ENCODE measurements around the gene GCNA.
"Not testable (repeated sequence)": the region's sequence is repeated elsewhere in the genome, so short reads cannot be mapped to it uniquely, and the experiment has no call there.

Gene GCNA

GRCh38 chrX:71653344-71653743, 75.1 kb downstream of the GCNA start:
- Histone ChIP-seq H3K9me3 (replicated peaks; ENCODE audit: low read length) (no peaks in the 10 kb centered on the region), H3K4me1 (ENCODE audit: control insufficient read depth, insufficient read depth, low read length) (no peaks in the 10 kb centered on the region), H3K27me3 (ENCODE audit: control insufficient read depth, insufficient read depth, low read length) (no peaks in the 10 kb centered on the region), H3K36me3 (ENCODE audit: insufficient read depth, low read length) (no peaks in the 10 kb centered on the region), H3K4me3 (ENCODE audit: low read length) (no peak overlapping the region), H3K4me2 (ENCODE audit: low read length) (no peak overlapping the region), H3K9ac (ENCODE audit: low read depth, low read length) (no peak overlapping the region)

- Histone ChIP-seq H3K4me1 (ENCODE audit: control insufficient read depth, insufficient read depth, low read length) (no peaks in the 10 kb centered on the region), H3K4me2 (ENCODE audit: low read length) (no peak overlapping the region), H3K9me3 (replicated peaks; ENCODE audit: low read length) (no peaks in the 10 kb centered on the region), H3K9ac (ENCODE audit: low read depth, low read length) (no peak overlapping the region), H3K27me3 (ENCODE audit: control insufficient read depth, insufficient read depth, low read length) (no peaks in the 10 kb centered on the region), H3K36me3 (ENCODE audit: insufficient read depth, low read length) (no peaks in the 10 kb centered on the region), H3K4me3 (ENCODE audit: low read length) (no peak overlapping the region)
Observed at GRCh38 chrX:71657267-71657666, 79.0 kb downstream of the GCNA start.

- Histone ChIP-seq H3K4me1 (ENCODE audit: control insufficient read depth, insufficient read depth, low read length) (no peaks in the 10 kb centered on the region), H3K4me2 (ENCODE audit: low read length) (no peak overlapping the region)
Observed at GRCh38 chrX:71659342-71659741, 81.1 kb downstream of the GCNA start.

GRCh38 chrX:71659959-71660358, 81.7 kb downstream of the GCNA start:
- Histone ChIP-seq H3K4me3 (ENCODE audit: low read length) (no peak overlapping the region), H3K36me3 (ENCODE audit: insufficient read depth, low read length) (no peaks in the 10 kb centered on the region), H3K9me3 (replicated peaks; ENCODE audit: low read length) (no peaks in the 10 kb centered on the region), H3K27me3 (ENCODE audit: control insufficient read depth, insufficient read depth, low read length) (no peaks in the 10 kb centered on the region), H3K4me2 (ENCODE audit: low read length) (no peak overlapping the region), H3K9ac (ENCODE audit: low read depth, low read length) (no peak overlapping the region), H3K4me1 (ENCODE audit: control insufficient read depth, insufficient read depth, low read length) (no peaks in the 10 kb centered on the region)

More at GRCh38 chrX:71659342-71659741, 81.1 kb downstream of the GCNA start:
- H3K36me3 ChIP-seq (ENCODE audit: insufficient read depth, low read length) = no peaks in the 10 kb centered on the region
- no peaks in the 10 kb centered on the region for H3K27me3 ChIP-seq (ENCODE audit: control insufficient read depth, insufficient read depth, low read length)
- no peaks in the 10 kb centered on the region for H3K9me3 ChIP-seq (replicated peaks; ENCODE audit: low read length)
- no peak overlapping the region for H3K4me3 ChIP-seq (ENCODE audit: low read length)
- H3K9ac ChIP-seq (ENCODE audit: low read depth, low read length) = no peak overlapping the region

- Histone ChIP-seq H3K9ac (ENCODE audit: low read depth, low read length) (no peak overlapping the region), H3K4me3 (ENCODE audit: low read length) (no peak overlapping the region), H3K36me3 (ENCODE audit: insufficient read depth, low read length) (no peaks in the 10 kb centered on the region), H3K4me1 (ENCODE audit: control insufficient read depth, insufficient read depth, low read length) (no peaks in the 10 kb centered on the region), H3K9me3 (replicated peaks; ENCODE audit: low read length) (no peaks in the 10 kb centered on the region), H3K4me2 (ENCODE audit: low read length) (no peak overlapping the region), H3K27me3 (ENCODE audit: control insufficient read depth, insufficient read depth, low read length) (no peaks in the 10 kb centered on the region)
Observed at GRCh38 chrX:71660562-71661416, 82.6 kb downstream of the GCNA start.

GRCh38 chrX:71661919-71662318, 83.7 kb downstream of the GCNA start:
- H3K27me3 ChIP-seq (ENCODE audit: control insufficient read depth, insufficient read depth, low read length) = no peaks in the 10 kb centered on the region

GRCh38 chrX:71662654-71663053, 84.4 kb downstream of the GCNA start:
- not testable (repeated sequence) for H3K9me3 ChIP-seq (replicated peaks; ENCODE audit: low read length)

More at GRCh38 chrX:71661919-71662318, 83.7 kb downstream of the GCNA start:
- H3K36me3 ChIP-seq (ENCODE audit: insufficient read depth, low read length) = no peaks in the 10 kb centered on the region
- H3K4me1 ChIP-seq (ENCODE audit: control insufficient read depth, insufficient read depth, low read length) = no peaks in the 10 kb centered on the region
- H3K9me3 ChIP-seq (replicated peaks; ENCODE audit: low read length) = no peaks in the 10 kb centered on the region
- H3K9ac ChIP-seq (ENCODE audit: low read depth, low read length) = no peak overlapping the region
- H3K4me3 ChIP-seq (ENCODE audit: low read length) = no peak overlapping the region
- H3K4me2 ChIP-seq (ENCODE audit: low read length) = no peak overlapping the region

More at GRCh38 chrX:71662654-71663053, 84.4 kb downstream of the GCNA start:
- H3K36me3 ChIP-seq (ENCODE audit: insufficient read depth, low read length); H3K9ac ChIP-seq (ENCODE audit: low read depth, low read length); H3K4me3 ChIP-seq (ENCODE audit: low read length); H3K4me2 ChIP-seq (ENCODE audit: low read length); H3K27me3 ChIP-seq (ENCODE audit: control insufficient read depth, insufficient read depth, low read length); H3K4me1 ChIP-seq (ENCODE audit: control insufficient read depth, insufficient read depth, low read length): not testable (repeated sequence)
